ENCODE data around the gene LACTBL1.

GRCh38 chr1:22910286-22910685, 62.4 kb downstream of the LACTBL1 start:
- TF ChIP-seq POLR2A (IDR thresholded peaks at IDR 0.05; ENCODE audit: extremely low read depth, insufficient read length) (no peak), CTCF (IDR thresholded peaks at IDR 0.05; ENCODE audit: low read depth, low read length) (no peak)
